A549 (cell line): ENCODE measurements around the gene WASHC2A. TPM values are rescaled to one million over a fixed set of nuclear protein-coding genes. Genes with fewer than 3 reads are reported as not detected.
A peak's percentile ranks its signal among the peaks of the same experiment; 100 is the strongest.
"Not testable (repeated sequence)": the region's sequence is repeated elsewhere in the genome, so short reads cannot be mapped to it uniquely, and the experiment has no call there.

Experiments
- ATAC-seq, 2 experiments: fragments of 200-7000 bp in 1 of 2; fragments of >200 bp in 1 of 2; cut with Nextera tagmentation in 1 of 2; cut with Tn5 transposase in 1 of 2; 3 replicates each; pipeline versions ENCODE4 v1.8.0 to v1.9.1; 2018 to 2020; ENCODE audit warnings: mild to moderate bottlenecking in 1 of 2, moderate library complexity in 1 of 2
- CTCF ChIA-PET: fragments of 300-600 bp; sonication (Branson Sonifier 250); formaldehyde crosslinking; extraction: SDS; loops from one replicate; lab custom pipeline; 2021; ENCODE audit warnings: antibody characterized with exemption, inconsistent platforms; lab: Yijun Ruan, JAX
- POLR2A ChIA-PET: fragments of 350-600 bp; formaldehyde crosslinking; extraction: SDS; loops from one replicate; lab custom pipeline; 2021; ENCODE audit warnings: antibody characterized with exemption, inconsistent platforms; lab: Yijun Ruan, JAX
- DNase-seq, 2 experiments: peaks; one replicate each; pipeline versions ENCODE4 v3.0.0 to v3.0.0-alpha.2; 2011 to 2016; ENCODE audit warnings: low read depth in 1 of 2, low spot score in 1 of 2
- FAIRE-seq: peaks from 2 replicates; lab custom pipeline; 2011; peaks lifted over from hg19 to GRCh38; lab: Jason Lieb, UNC
- H3K27ac ChIP-seq, 2 experiments: fragments of >200 bp; sonication (Bioruptor Twin); formaldehyde crosslinking; 3 replicates each; pipeline ENCODE4 v1.5.1; 2016 to 2017
- H3K4me1 ChIP-seq: fragments of >200 bp; sonication (Bioruptor Twin); formaldehyde crosslinking; 3 replicates; pipeline ENCODE4 v1.6.1; 2016
- H3K4me2 ChIP-seq: fragments of >200 bp; sonication (Bioruptor Twin); formaldehyde crosslinking; 3 replicates; pipeline ENCODE4 v1.6.1; 2016
- H3K4me3 ChIP-seq: fragments of >200 bp; sonication (Bioruptor Twin); formaldehyde crosslinking; 3 replicates; pipeline ENCODE4 v1.5.1; 2016
- H3K9me3 ChIP-seq: fragments of >200 bp; sonication (Bioruptor Twin); formaldehyde crosslinking; 3 replicates; pipeline ENCODE4 v1.6.1; 2016
- FOSL2 ChIP-seq, 2 experiments: fragments of 450-650 bp in 1 of 2; fragments of >200 bp in 1 of 2; sonication (Bioruptor Twin) in 1 of 2; formaldehyde crosslinking; IDR thresholded peaks; 2 replicates each; pipeline versions ENCODE4 v1.5.0 to v1.6.1; 2016 to 2020; ENCODE audit warnings: mild to moderate bottlenecking in 1 of 2, moderate library complexity in 1 of 2
- USF2 ChIP-seq: fragments of 450-650 bp; IDR thresholded peaks from 2 replicates; pipeline ENCODE4 v1.6.1; 2014; ENCODE audit warnings: antibody characterized with exemption
- WGBS: methylation state at CpG from one replicate; pipeline ENCODE4 v1.1.6; 2017; ENCODE audit errors: missing lambda C conversion rate; 5-methylcytosine and 5-hydroxymethylcytosine counted together
- polyA plus RNA-seq, 4 experiments: library from polyadenylated mRNA; depleted of rRNA in 3 of 4; stranded (reverse); fragments of >200 nt; fragmentation: RNase III in 1 of 4; extraction: RNeasy Plus Mini Kit Qiagen cat#74134 plus additional on column Dnase treatment in 1 of 4; gene quantifications; 2 replicates in 3 of 4; 3 replicates in 1 of 4; pipeline ENCODE4 v1.2.3, GENCODE V29; 2011 to 2017

The WASHC2A gene
- polyA plus RNA-seq, 2 of the 4 experiments (the other 2 are of a cell fraction), result 14.0 to 18.0 TPM

DNA sequence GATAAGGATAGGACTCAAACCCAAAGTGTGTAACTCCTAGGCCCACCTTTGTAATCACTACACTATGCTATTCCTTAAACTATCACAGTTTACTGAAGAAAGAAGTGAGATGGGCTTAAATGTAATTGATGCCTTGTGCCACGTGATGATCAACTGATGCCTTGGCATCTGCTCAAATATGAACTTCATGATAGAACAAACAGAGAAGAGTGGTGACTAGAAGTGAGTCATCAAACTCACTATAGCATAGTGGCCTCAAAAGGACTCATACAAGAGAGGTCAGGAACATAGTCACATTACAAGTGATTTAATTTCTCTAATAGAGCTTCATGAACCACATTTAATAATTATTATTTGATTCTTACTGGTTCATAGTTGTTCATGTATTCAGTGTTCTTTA, 101.8 kb downstream of the WASHC2A start:
- WGBS, result 0% methylated on average over 1 of the region's 1 CpG
- TF ChIP-seq FOSL2 (IDR thresholded peaks at IDR 0.05), result not testable (repeated sequence)
- TF ChIP-seq FOSL2 (CRISPR knock-in tag; IDR thresholded peaks at IDR 0.05), result peak; percentile 51
- TF ChIP-seq USF2, result 0 out of 2 replicates have a peak, but pooled peaks have one; percentile 13
- TF ChIP-seq, all 56 proteins: peak for 2; not testable (repeated sequence) for 54
- ATAC-seq, result 0 out of 6 replicates have a peak, but pooled peaks of 1 of the 2 experiments have one; percentile 31
- H3K9me3 ChIP-seq, CTCF ChIA-PET, H3K27ac ChIP-seq, FAIRE-seq, DNase-seq, POLR2A ChIA-PET, H3K4me1 ChIP-seq, H3K4me2 ChIP-seq, H3K4me3 ChIP-seq: not testable (repeated sequence)

- H3K9me3 ChIP-seq, FAIRE-seq, DNase-seq, H3K4me1 ChIP-seq, H3K4me2 ChIP-seq, CTCF ChIA-PET, ATAC-seq, H3K4me3 ChIP-seq, POLR2A ChIA-PET, H3K27ac ChIP-seq: not testable (repeated sequence)
- 17% methylated on average over 3 of the region's 3 CpGs for WGBS
These were observed 107.2 kb downstream of the WASHC2A start for GRCh38 chr10:50174788-50175525.

Other genes with a start within 250 kb of the WASHC2A start
- 22.7 and 23.2 TPM in 2 replicates for gene PARG, start 125.9 kb upstream of the WASHC2A start, polyA plus RNA-seq (2011; rRNA removed)
- gene PARG, start 125.9 kb upstream of the WASHC2A start, polyA plus RNA-seq (2017; fragmentation: RNase III; extraction: RNeasy Plus Mini Kit Qiagen cat#74134 plus additional on column Dnase treatment), result 22.5 to 24.0 TPM (median 22.6 TPM) in 3 replicates
- 22.9 and 28.5 TPM in 2 replicates for gene TIMM23B, start 125.9 kb upstream of the WASHC2A start, polyA plus RNA-seq (2011; rRNA removed)
- 12.9 to 15.3 TPM (median 14.8 TPM) in 3 replicates for gene TIMM23B, start 125.9 kb upstream of the WASHC2A start, polyA plus RNA-seq (2017; fragmentation: RNase III; extraction: RNeasy Plus Mini Kit Qiagen cat#74134 plus additional on column Dnase treatment)
- 11.2 and 13.0 TPM in 2 replicates for gene AGAP6, start 79.5 kb upstream of the WASHC2A start, polyA plus RNA-seq (2011; rRNA removed)
- gene AGAP6, start 79.5 kb upstream of the WASHC2A start, polyA plus RNA-seq (2017; fragmentation: RNase III; extraction: RNeasy Plus Mini Kit Qiagen cat#74134 plus additional on column Dnase treatment), result 8.4 to 10.3 TPM (median 9.0 TPM) in 3 replicates
- gene ASAH2, start 183.6 kb downstream of the WASHC2A start, polyA plus RNA-seq (2011; rRNA removed), result 4.8 and 5.9 TPM in 2 replicates
- gene ASAH2, start 183.6 kb downstream of the WASHC2A start, polyA plus RNA-seq (2017; fragmentation: RNase III; extraction: RNeasy Plus Mini Kit Qiagen cat#74134 plus additional on column Dnase treatment), result 0.17 to 0.63 TPM (median 0.21 TPM) in 3 replicates